ENCODE data around the gene NPPB.

Gene NPPB

GRCh38 chr1:11831945-11832725 lies 26.6 kb downstream of the NPPB start:
- no peak for DNase-seq

- no peak for DNase-seq
Measured at GRCh38 chr1:11828511-11828910, 30.2 kb downstream of the NPPB start.

- no peak for DNase-seq
Measured at GRCh38 chr1:11826946-11827345, 31.8 kb downstream of the NPPB start.

GRCh38 chr1:11825131-11825530 lies 33.6 kb downstream of the NPPB start:
- no peak for DNase-seq

GRCh38 chr1:11823366-11824137 lies 35.2 kb downstream of the NPPB start:
- no peak for DNase-seq

GRCh38 chr1:11822091-11822490 lies 36.7 kb downstream of the NPPB start:
- no peak for DNase-seq

- DNase-seq = no peak
Measured at GRCh38 chr1:11817192-11817591, 41.6 kb downstream of the NPPB start.

- no peak for DNase-seq
Measured at GRCh38 chr1:11813021-11813420, 45.7 kb downstream of the NPPB start.
